Measurements from ENCODE around the gene SUN2.

Gene SUN2

DNA sequence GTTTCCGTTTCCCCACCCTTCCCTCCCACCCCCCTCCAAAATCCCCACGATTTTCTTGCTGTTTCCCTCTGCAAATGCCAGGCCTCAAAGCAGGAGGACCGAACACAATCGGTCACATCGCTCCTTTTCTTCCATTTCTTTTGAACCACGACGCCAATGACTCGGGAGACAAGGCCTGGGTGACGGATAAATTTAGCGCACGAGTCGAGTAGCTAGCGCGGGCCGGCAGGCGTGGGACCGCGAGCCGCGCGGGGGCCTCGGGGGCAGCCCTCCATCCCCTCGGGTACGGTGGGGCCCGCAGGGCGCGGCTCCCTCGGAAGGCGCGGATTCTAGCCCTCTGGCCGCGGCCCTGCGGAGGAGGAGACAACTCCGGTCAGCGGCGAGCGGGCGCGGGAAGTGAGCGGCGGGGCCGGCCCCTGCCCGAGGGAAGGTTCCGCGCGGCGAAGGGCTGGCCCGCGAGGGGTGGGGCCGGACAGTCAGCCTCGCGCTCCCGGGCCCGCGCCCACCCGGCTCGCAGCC is 55.5 kb downstream of the SUN2 start (continued):
- TF ChIP-seq ZNF341 (tag by site-specific recombination; IDR thresholded peaks at IDR 0.05; ENCODE audit: low read depth) (no peak), ZNF354C (tag by site-specific recombination; IDR thresholded peaks at IDR 0.05; ENCODE audit: borderline replicate concordance, low read depth) (no peak), SALL2 (tag by site-specific recombination; IDR thresholded peaks at IDR 0.05; ENCODE audit: borderline replicate concordance) (no peak), ZNF791 (tag by site-specific recombination; IDR thresholded peaks at IDR 0.05) (no peak), ZNF530 (tag by site-specific recombination; IDR thresholded peaks at IDR 0.05; ENCODE audit: low read depth) (no peak), HOXD13 (CRISPR knock-in tag; IDR thresholded peaks at IDR 0.05; ENCODE audit: borderline replicate concordance) (no peak), ZNF510 (tag by site-specific recombination; IDR thresholded peaks at IDR 0.05; ENCODE audit: insufficient replicate concordance) (no peak), ZNF747 (tag by site-specific recombination; IDR thresholded peaks at IDR 0.05) (no peak), ZFP69B (tag by site-specific recombination; IDR thresholded peaks at IDR 0.05) (peak; percentile 89), ZNF350 (tag by site-specific recombination; IDR thresholded peaks at IDR 0.05) (no peak), ZBTB8A (tag by site-specific recombination; IDR thresholded peaks at IDR 0.05) (no peak; the same call in none of the 2 replicates), KLF16 (tag by site-specific recombination; IDR thresholded peaks at IDR 0.05) (no peak), ZFP3 (tag by site-specific recombination; IDR thresholded peaks at IDR 0.05; ENCODE audit: low read depth) (no peak), TCF7L2 (IDR thresholded peaks at IDR 0.05; ENCODE audit: borderline replicate concordance, low read depth, low read length) (no peak), RBAK (tag by site-specific recombination; IDR thresholded peaks at IDR 0.05) (no peak), ZNF202 (tag by site-specific recombination; IDR thresholded peaks at IDR 0.05; ENCODE audit: borderline replicate concordance) (no peak), ZNF610 (tag by site-specific recombination; IDR thresholded peaks at IDR 0.05; ENCODE audit: borderline replicate concordance) (no peak), ZNF248 (tag by site-specific recombination; IDR thresholded peaks at IDR 0.05) (no peak), ZNF792 (tag by site-specific recombination; IDR thresholded peaks at IDR 0.05) (no peak), ZNF521 (tag by site-specific recombination; IDR thresholded peaks at IDR 0.05) (no peak), ZNF623 (tag by site-specific recombination; IDR thresholded peaks at IDR 0.05) (no peak), ZNF571 (tag by site-specific recombination; IDR thresholded peaks at IDR 0.05) (no peak), ZNF76 (tag by site-specific recombination; IDR thresholded peaks at IDR 0.05; ENCODE audit: borderline replicate concordance, low read depth) (0 out of 2 replicates have a peak, but pooled peaks have one; percentile 9), ZBTB17 (tag by site-specific recombination; IDR thresholded peaks at IDR 0.05) (peak; percentile 50), ZNF184 (tag by site-specific recombination; IDR thresholded peaks at IDR 0.05) (no peak), MEIS1 (CRISPR knock-in tag; IDR thresholded peaks at IDR 0.05; ENCODE audit: borderline replicate concordance) (no peak), MYNN (tag by site-specific recombination; IDR thresholded peaks at IDR 0.05; ENCODE audit: borderline replicate concordance) (no peak)
- TF ChIP-seq, protein P1, sequence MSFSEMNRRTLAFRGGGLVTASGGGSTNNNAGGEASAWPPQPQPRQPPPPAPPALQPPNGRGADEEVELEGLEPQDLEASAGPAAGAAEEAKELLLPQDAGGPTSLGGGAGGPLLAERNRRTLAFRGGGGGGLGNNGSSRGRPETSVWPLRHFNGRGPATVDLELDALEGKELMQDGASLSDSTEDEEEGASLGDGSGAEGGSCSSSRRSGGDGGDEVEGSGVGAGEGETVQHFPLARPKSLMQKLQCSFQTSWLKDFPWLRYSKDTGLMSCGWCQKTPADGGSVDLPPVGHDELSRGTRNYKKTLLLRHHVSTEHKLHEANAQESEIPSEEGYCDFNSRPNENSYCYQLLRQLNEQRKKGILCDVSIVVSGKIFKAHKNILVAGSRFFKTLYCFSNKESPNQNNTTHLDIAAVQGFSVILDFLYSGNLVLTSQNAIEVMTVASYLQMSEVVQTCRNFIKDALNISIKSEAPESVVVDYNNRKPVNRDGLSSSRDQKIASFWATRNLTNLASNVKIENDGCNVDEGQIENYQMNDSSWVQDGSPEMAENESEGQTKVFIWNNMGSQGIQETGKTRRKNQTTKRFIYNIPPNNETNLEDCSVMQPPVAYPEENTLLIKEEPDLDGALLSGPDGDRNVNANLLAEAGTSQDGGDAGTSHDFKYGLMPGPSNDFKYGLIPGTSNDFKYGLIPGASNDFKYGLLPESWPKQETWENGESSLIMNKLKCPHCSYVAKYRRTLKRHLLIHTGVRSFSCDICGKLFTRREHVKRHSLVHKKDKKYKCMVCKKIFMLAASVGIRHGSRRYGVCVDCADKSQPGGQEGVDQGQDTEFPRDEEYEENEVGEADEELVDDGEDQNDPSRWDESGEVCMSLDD (tag by site-specific recombination; IDR thresholded peaks at IDR 0.05), result no peak
- TF ChIP-seq, protein P2, sequence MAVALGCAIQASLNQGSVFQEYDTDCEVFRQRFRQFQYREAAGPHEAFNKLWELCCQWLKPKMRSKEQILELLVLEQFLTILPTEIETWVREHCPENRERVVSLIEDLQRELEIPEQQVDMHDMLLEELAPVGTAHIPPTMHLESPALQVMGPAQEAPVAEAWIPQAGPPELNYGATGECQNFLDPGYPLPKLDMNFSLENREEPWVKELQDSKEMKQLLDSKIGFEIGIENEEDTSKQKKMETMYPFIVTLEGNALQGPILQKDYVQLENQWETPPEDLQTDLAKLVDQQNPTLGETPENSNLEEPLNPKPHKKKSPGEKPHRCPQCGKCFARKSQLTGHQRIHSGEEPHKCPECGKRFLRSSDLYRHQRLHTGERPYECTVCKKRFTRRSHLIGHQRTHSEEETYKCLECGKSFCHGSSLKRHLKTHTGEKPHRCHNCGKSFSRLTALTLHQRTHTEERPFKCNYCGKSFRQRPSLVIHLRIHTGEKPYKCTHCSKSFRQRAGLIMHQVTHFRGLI (tag by site-specific recombination; IDR thresholded peaks at IDR 0.05), result no peak
- TF ChIP-seq, protein P3, sequence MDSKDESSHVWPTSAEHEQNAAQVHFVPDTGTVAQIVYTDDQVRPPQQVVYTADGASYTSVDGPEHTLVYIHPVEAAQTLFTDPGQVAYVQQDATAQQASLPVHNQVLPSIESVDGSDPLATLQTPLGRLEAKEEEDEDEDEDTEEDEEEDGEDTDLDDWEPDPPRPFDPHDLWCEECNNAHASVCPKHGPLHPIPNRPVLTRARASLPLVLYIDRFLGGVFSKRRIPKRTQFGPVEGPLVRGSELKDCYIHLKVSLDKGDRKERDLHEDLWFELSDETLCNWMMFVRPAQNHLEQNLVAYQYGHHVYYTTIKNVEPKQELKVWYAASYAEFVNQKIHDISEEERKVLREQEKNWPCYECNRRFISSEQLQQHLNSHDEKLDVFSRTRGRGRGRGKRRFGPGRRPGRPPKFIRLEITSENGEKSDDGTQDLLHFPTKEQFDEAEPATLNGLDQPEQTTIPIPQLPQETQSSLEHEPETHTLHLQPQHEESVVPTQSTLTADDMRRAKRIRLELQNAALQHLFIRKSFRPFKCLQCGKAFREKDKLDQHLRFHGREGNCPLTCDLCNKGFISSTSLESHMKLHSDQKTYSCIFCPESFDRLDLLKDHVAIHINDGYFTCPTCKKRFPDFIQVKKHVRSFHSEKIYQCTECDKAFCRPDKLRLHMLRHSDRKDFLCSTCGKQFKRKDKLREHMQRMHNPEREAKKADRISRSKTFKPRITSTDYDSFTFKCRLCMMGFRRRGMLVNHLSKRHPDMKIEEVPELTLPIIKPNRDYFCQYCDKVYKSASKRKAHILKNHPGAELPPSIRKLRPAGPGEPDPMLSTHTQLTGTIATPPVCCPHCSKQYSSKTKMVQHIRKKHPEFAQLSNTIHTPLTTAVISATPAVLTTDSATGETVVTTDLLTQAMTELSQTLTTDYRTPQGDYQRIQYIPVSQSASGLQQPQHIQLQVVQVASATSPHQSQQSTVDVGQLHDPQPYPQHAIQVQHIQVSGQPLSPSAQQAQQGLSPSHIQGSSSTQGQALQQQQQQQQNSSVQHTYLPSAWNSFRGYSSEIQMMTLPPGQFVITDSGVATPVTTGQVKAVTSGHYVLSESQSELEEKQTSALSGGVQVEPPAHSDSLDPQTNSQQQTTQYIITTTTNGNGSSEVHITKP (tag by site-specific recombination; IDR thresholded peaks at IDR 0.05), result no peak
- TF ChIP-seq, protein P4, sequence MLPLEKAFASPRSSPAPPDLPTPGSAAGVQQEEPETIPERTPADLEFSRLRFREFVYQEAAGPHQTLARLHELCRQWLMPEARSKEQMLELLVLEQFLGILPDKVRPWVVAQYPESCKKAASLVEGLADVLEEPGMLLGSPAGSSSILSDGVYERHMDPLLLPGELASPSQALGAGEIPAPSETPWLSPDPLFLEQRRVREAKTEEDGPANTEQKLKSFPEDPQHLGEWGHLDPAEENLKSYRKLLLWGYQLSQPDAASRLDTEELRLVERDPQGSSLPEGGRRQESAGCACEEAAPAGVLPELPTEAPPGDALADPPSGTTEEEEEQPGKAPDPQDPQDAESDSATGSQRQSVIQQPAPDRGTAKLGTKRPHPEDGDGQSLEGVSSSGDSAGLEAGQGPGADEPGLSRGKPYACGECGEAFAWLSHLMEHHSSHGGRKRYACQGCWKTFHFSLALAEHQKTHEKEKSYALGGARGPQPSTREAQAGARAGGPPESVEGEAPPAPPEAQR (tag by site-specific recombination; IDR thresholded peaks at IDR 0.05), result no peak
- TF ChIP-seq, protein P5, sequence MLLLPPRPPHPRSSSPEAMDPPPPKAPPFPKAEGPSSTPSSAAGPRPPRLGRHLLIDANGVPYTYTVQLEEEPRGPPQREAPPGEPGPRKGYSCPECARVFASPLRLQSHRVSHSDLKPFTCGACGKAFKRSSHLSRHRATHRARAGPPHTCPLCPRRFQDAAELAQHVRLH (tag by site-specific recombination; IDR thresholded peaks at IDR 0.05), result no peak

Measured in HEK293 (cell line).